HepG2 (cell line): ENCODE data around the gene ZMYND8. TPM values are rescaled to one million over a fixed set of nuclear protein-coding genes. Genes with fewer than 3 reads are reported as not detected.
A peak's percentile ranks its signal among the peaks of the same experiment; 100 is the strongest.

Experiments
- ARNT2 ChIP-seq: sonication (generic); formaldehyde crosslinking; IDR thresholded peaks from 2 replicates; pipeline ENCODE4 v1.8.0; 2022; ENCODE audit warnings: mild to moderate bottlenecking, low read depth, missing genetic modification reagents, moderate library complexity
- ATF1 ChIP-seq: IDR thresholded peaks from 2 replicates; pipeline ENCODE4 v1.6.1; 2016; ENCODE audit warnings: mild to moderate bottlenecking, control low read depth
- CENPT ChIP-seq: sonication (generic); formaldehyde crosslinking; IDR thresholded peaks from 2 replicates; pipeline ENCODE4 v1.8.0; 2022; ENCODE audit warnings: low read depth, mild to moderate bottlenecking, moderate library complexity, missing genetic modification reagents
- EZH2 ChIP-seq: conservative IDR thresholded peaks from 2 replicates; pipeline ENCODE4 v1.6.1; 2012; ENCODE audit warnings: mild to moderate bottlenecking, low read depth, low read length, moderate library complexity
- GATAD1 ChIP-seq: IDR thresholded peaks from 2 replicates; pipeline ENCODE4 v1.6.1; 2016; ENCODE audit warnings: missing genetic modification reagents, missing compliant biosample characterization
- ISX ChIP-seq: sonication (generic); formaldehyde crosslinking; conservative IDR thresholded peaks from 2 replicates; pipeline ENCODE4 v1.5.0; 2020; ENCODE audit warnings: missing genetic modification reagents
- KAT8 ChIP-seq: IDR thresholded peaks from 2 replicates; pipeline ENCODE4 v1.6.1; 2016; ENCODE audit warnings: missing genetic modification reagents, missing compliant biosample characterization
- KLF15 ChIP-seq: sonication (generic); formaldehyde crosslinking; IDR thresholded peaks from 2 replicates; pipeline ENCODE4 v1.8.1; 2023; ENCODE audit warnings: borderline replicate concordance, mild to moderate bottlenecking, inconsistent platforms, missing genetic modification reagents, mixed read lengths
- NCOA2 ChIP-seq: sonication (generic); formaldehyde crosslinking; IDR thresholded peaks from 2 replicates; pipeline ENCODE4 v1.8.0; 2022; ENCODE audit warnings: inconsistent platforms
- SIX4 ChIP-seq: sonication (generic); formaldehyde crosslinking; IDR thresholded peaks from 2 replicates; pipeline ENCODE4 v1.4.0; 2020; ENCODE audit warnings: missing genetic modification reagents
- SMAD9 ChIP-seq: sonication (generic); formaldehyde crosslinking; IDR thresholded peaks from 2 replicates; pipeline ENCODE4 v1.5.1; 2020; ENCODE audit warnings: mild to moderate bottlenecking, missing genetic modification reagents
- STAT5B ChIP-seq: sonication (generic); formaldehyde crosslinking; IDR thresholded peaks from 2 replicates; pipeline ENCODE4 v1.4.0; 2020; ENCODE audit warnings: missing genetic modification reagents
- ZFP36L2 ChIP-seq: sonication (generic); formaldehyde crosslinking; IDR thresholded peaks from 2 replicates; pipeline ENCODE4 v1.4.0; 2020; ENCODE audit warnings: missing genetic modification reagents
- ZMYM4 ChIP-seq: sonication (generic); formaldehyde crosslinking; IDR thresholded peaks from 2 replicates; pipeline ENCODE4 v1.8.1; 2023; ENCODE audit warnings: mild to moderate bottlenecking, missing genetic modification reagents
- ZNF230 ChIP-seq: sonication (generic); formaldehyde crosslinking; IDR thresholded peaks from 2 replicates; pipeline ENCODE4 v1.4.0; 2020; ENCODE audit warnings: mild to moderate bottlenecking, missing genetic modification reagents
- ZNF263 ChIP-seq: sonication (generic); formaldehyde crosslinking; IDR thresholded peaks from 2 replicates; pipeline ENCODE4 v1.4.0; 2020; ENCODE audit warnings: missing genetic modification reagents
- ZNF296 ChIP-seq: sonication (generic); formaldehyde crosslinking; conservative IDR thresholded peaks from 2 replicates; pipeline ENCODE4 v1.5.0; 2020; ENCODE audit warnings: mild to moderate bottlenecking, missing genetic modification reagents
- ZNF530 ChIP-seq: sonication (generic); formaldehyde crosslinking; IDR thresholded peaks from 2 replicates; pipeline ENCODE4 v1.5.0; 2020; ENCODE audit warnings: low read depth, mild to moderate bottlenecking, missing genetic modification reagents
- ZNF660 ChIP-seq: sonication (generic); formaldehyde crosslinking; IDR thresholded peaks from 2 replicates; pipeline ENCODE4 v1.5.1; 2020; ENCODE audit warnings: mild to moderate bottlenecking, low read depth, missing genetic modification reagents, borderline replicate concordance
- ZNF766 ChIP-seq: sonication (generic); formaldehyde crosslinking; IDR thresholded peaks from 2 replicates; pipeline ENCODE4 v1.5.0; 2020; ENCODE audit warnings: missing genetic modification reagents, borderline replicate concordance
- polyA plus RNA-seq, 8 experiments: library from polyadenylated mRNA; depleted of rRNA in 3 of 8; stranded (reverse) in 7 of 8; unstranded in 1 of 8; fragments of >200 nt; fragmentation: Illumina TruSeq in 4 of 8; extraction: Trizol in 4 of 8; gene quantifications; 2 replicates each; pipeline versions ENCODE4 v1.2.1 to v1.2.3, GENCODE V29; 2011 to 2016; ENCODE audit warnings: low read depth in 4 of 8, missing spikeins in 1 of 8, mixed read lengths in 1 of 8; ENCODE audit not compliant: insufficient read depth in 1 of 8
- total RNA-seq, 5 experiments: library from RNA; depleted of rRNA; stranded (reverse); fragments of >200 nt; fragmentation: Illumina TruSeq; extraction: Trizol; gene quantifications; 2 replicates each; pipeline ENCODE4 v1.2.3, GENCODE V29; 2016; ENCODE audit warnings: low read depth in 1 of 5
- TF ChIP-seq, protein P1 (sequence below): sonication (generic); formaldehyde crosslinking; IDR thresholded peaks from 2 replicates; pipeline ENCODE4 v1.9.0; 2021; ENCODE audit warnings: missing genetic modification reagents, mild to moderate bottlenecking, borderline replicate concordance
- TF ChIP-seq, protein P2 (sequence below): sonication (generic); formaldehyde crosslinking; IDR thresholded peaks from 2 replicates; pipeline ENCODE4 v1.5.0; 2020; ENCODE audit warnings: mild to moderate bottlenecking, missing genetic modification reagents
- TF ChIP-seq, protein P3 (sequence below): IDR thresholded peaks from 2 replicates; pipeline ENCODE4 v1.6.1; 2016; ENCODE audit warnings: mild to moderate bottlenecking
- TF ChIP-seq, protein P4 (sequence below): sonication (generic); formaldehyde crosslinking; IDR thresholded peaks from 2 replicates; pipeline ENCODE4; 2020; ENCODE audit warnings: missing genetic modification reagents, mild to moderate bottlenecking, borderline replicate concordance

Gene ZMYND8
- total and polyA plus RNA-seq, 2 of the 13 experiments (the other 11 are each of a cell fraction or from before 2014, with no cell fraction given), result 53.9 to 84.7 TPM

DNA sequence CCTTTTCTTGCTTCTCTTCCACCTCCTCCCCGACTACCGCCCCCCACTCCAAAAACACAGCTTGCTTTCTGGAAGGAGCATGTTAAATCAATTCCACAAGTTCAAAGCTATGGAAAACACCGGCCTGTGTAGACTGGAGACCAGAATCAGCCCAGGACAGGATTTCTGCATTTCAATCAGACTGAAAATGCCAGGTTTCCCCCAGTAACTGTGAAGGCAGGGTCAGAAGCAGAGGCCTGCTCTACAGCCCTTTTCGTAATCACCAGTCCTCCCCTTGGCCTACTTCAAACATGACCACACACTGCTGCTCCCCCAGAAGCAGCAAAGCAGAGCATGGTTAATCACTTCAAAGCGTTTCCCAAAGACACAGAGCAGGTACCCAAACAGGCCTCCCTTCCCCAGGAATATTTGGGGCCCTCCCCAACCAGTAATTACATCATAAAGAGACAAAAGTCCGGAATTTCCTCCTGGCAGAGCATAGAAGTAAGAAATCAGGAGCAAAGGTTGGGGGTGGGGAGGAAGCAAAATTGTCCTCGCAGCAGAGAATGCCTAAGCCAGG is 38.4 kb downstream of the ZMYND8 start (continued):
- TF ChIP-seq ZNF766 (CRISPR knock-in tag) (0 out of 2 replicates have a peak, but pooled peaks have one; percentile 45), ZNF230 (CRISPR knock-in tag) (0 out of 2 replicates have a peak, but pooled peaks have one; percentile 43), KAT8 (CRISPR knock-in tag) (peak; percentile 84), SMAD9 (CRISPR knock-in tag) (no peak), ZMYM4 (CRISPR knock-in tag) (peak; percentile 64), KLF15 (CRISPR knock-in tag) (no peak), GATAD1 (no peak), ISX (no peak), EZH2 (no peak), ATF1 (CRISPR knock-in tag) (peak; percentile 45; the same call in 1 of the 2 replicates), ZNF530 (no peak), ZNF263 (peak; percentile 95), ZNF296 (CRISPR knock-in tag) (no peak), STAT5B (CRISPR knock-in tag) (no peak), ARNT2 (CRISPR knock-in tag) (peak; percentile 49; the same call in 1 of the 2 replicates), NCOA2 (CRISPR knock-in tag) (peak; percentile 87), SIX4 (CRISPR knock-in tag) (no peak; the same call in 1 of the 2 replicates), ZNF660 (CRISPR knock-in tag) (no peak), CENPT (no peak), ZFP36L2 (CRISPR knock-in tag) (no peak)
- TF ChIP-seq, protein P1, sequence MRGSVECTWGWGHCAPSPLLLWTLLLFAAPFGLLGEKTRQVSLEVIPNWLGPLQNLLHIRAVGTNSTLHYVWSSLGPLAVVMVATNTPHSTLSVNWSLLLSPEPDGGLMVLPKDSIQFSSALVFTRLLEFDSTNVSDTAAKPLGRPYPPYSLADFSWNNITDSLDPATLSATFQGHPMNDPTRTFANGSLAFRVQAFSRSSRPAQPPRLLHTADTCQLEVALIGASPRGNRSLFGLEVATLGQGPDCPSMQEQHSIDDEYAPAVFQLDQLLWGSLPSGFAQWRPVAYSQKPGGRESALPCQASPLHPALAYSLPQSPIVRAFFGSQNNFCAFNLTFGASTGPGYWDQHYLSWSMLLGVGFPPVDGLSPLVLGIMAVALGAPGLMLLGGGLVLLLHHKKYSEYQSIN, result no peak
- TF ChIP-seq, protein P2, sequence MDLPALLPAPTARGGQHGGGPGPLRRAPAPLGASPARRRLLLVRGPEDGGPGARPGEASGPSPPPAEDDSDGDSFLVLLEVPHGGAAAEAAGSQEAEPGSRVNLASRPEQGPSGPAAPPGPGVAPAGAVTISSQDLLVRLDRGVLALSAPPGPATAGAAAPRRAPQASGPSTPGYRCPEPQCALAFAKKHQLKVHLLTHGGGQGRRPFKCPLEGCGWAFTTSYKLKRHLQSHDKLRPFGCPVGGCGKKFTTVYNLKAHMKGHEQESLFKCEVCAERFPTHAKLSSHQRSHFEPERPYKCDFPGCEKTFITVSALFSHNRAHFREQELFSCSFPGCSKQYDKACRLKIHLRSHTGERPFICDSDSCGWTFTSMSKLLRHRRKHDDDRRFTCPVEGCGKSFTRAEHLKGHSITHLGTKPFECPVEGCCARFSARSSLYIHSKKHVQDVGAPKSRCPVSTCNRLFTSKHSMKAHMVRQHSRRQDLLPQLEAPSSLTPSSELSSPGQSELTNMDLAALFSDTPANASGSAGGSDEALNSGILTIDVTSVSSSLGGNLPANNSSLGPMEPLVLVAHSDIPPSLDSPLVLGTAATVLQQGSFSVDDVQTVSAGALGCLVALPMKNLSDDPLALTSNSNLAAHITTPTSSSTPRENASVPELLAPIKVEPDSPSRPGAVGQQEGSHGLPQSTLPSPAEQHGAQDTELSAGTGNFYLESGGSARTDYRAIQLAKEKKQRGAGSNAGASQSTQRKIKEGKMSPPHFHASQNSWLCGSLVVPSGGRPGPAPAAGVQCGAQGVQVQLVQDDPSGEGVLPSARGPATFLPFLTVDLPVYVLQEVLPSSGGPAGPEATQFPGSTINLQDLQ (CRISPR knock-in tag), result no peak
- TF ChIP-seq, protein P3, sequence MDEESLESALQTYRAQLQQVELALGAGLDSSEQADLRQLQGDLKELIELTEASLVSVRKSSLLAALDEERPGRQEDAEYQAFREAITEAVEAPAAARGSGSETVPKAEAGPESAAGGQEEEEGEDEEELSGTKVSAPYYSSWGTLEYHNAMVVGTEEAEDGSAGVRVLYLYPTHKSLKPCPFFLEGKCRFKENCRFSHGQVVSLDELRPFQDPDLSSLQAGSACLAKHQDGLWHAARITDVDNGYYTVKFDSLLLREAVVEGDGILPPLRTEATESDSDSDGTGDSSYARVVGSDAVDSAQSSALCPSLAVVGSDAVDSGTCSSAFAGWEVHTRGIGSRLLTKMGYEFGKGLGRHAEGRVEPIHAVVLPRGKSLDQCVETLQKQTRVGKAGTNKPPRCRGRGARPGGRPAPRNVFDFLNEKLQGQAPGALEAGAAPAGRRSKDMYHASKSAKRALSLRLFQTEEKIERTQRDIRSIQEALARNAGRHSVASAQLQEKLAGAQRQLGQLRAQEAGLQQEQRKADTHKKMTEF, result peak; percentile 93; the same call in 1 of the 2 replicates
- TF ChIP-seq, protein P4, sequence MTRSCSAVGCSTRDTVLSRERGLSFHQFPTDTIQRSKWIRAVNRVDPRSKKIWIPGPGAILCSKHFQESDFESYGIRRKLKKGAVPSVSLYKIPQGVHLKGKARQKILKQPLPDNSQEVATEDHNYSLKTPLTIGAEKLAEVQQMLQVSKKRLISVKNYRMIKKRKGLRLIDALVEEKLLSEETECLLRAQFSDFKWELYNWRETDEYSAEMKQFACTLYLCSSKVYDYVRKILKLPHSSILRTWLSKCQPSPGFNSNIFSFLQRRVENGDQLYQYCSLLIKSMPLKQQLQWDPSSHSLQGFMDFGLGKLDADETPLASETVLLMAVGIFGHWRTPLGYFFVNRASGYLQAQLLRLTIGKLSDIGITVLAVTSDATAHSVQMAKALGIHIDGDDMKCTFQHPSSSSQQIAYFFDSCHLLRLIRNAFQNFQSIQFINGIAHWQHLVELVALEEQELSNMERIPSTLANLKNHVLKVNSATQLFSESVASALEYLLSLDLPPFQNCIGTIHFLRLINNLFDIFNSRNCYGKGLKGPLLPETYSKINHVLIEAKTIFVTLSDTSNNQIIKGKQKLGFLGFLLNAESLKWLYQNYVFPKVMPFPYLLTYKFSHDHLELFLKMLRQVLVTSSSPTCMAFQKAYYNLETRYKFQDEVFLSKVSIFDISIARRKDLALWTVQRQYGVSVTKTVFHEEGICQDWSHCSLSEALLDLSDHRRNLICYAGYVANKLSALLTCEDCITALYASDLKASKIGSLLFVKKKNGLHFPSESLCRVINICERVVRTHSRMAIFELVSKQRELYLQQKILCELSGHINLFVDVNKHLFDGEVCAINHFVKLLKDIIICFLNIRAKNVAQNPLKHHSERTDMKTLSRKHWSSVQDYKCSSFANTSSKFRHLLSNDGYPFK (CRISPR knock-in tag), result no peak
